ENCODE measurements around the gene DPP10. TPM values are rescaled to one million over a fixed set of nuclear protein-coding genes. Genes with fewer than 3 reads are reported as not detected.

DPP10 gene
- total RNA-seq (1 to 10 TPM in 1 of 2 donors, under 1 TPM in 1; 0.34 to 5.0 TPM), polyA plus RNA-seq (under 1 TPM; 0.08 to 0.20 TPM)
- long read RNA-seq, donor 1, partial matches to known transcripts: 0 of 2 reads
- long read RNA-seq, donor 1, other reads (novel, unspliced or antisense): 0 of 2 reads
- long read RNA-seq, donor 2: 0 reads
- long read RNA-seq, donor 3: 0 reads
- long read RNA-seq, donor 4, partial matches to known transcripts: 0 of 1 reads
- long read RNA-seq, donor 4, other reads (novel, unspliced or antisense): 0 of 1 reads
- long read RNA-seq, donor 5, partial matches to known transcripts: 0 of 1 reads
- long read RNA-seq, donor 5, other reads (novel, unspliced or antisense): 0 of 1 reads

DNA sequence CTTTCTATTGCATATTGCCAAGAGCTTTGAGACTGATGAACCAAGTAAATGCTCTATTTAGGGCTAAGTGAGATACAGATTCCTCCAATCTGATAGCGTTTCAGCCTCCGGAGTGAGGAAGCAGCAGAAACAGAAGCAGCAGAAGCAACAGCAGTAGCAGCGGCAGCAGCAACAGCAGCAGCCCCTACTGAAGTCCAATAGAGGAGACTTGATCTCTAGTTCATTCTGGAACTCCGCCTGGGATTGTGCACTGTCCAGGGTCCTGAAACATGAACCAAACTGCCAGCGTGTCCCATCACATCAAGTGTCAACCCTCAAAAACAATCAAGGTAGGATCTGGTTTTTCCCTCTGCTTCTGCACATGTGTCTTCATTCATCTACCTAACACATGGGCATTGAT, at the start of gene DPP10:
TSS of gene DPP10 (plus strand) at position 132 of the 400 bp plus-strand sequence.
- H3K4me1 ChIP-seq (ENCODE audit: control insufficient read depth in 5 of 5, insufficient read depth in 5 of 5, low read length in 5 of 5): peaks cover 0 to 3% (median 0%) of the 10 kb centered on the region in 5 donors
- H3K27ac ChIP-seq (ENCODE audit: low read depth in 1 of 2, low read length in 1 of 2): no peak within 1 kb of the TSS
- ATAC-seq (ENCODE audit: insufficient read depth, low FRiP score) (no peak), DNase-seq (peak; percentile 84 to 89 (median 85))
- WGBS, 2 donors: 8 to 10% methylated on average over 5 of the region's 5 CpGs
- H3K36me3 ChIP-seq (ENCODE audit: control insufficient read depth in 4 of 4, insufficient read depth in 4 of 4, low read length in 4 of 4): no peaks in the 10 kb centered on the region
- no peak within 1 kb of the TSS for H3K4me3 ChIP-seq
- H3K9me3 ChIP-seq (ENCODE audit: control insufficient read depth in 4 of 4, insufficient read depth in 3 of 4, low read length in 3 of 4): no peaks in the 10 kb centered on the region
- no peak within 1 kb of the TSS for H3K9ac ChIP-seq (ENCODE audit: insufficient read depth in 1 of 2, low read length in 2 of 2)
- no peaks in the 10 kb centered on the region for H3K27me3 ChIP-seq (ENCODE audit: control insufficient read depth in 3 of 3, insufficient read depth in 3 of 3, low read length in 2 of 3)
- TF ChIP-seq, protein P1, sequence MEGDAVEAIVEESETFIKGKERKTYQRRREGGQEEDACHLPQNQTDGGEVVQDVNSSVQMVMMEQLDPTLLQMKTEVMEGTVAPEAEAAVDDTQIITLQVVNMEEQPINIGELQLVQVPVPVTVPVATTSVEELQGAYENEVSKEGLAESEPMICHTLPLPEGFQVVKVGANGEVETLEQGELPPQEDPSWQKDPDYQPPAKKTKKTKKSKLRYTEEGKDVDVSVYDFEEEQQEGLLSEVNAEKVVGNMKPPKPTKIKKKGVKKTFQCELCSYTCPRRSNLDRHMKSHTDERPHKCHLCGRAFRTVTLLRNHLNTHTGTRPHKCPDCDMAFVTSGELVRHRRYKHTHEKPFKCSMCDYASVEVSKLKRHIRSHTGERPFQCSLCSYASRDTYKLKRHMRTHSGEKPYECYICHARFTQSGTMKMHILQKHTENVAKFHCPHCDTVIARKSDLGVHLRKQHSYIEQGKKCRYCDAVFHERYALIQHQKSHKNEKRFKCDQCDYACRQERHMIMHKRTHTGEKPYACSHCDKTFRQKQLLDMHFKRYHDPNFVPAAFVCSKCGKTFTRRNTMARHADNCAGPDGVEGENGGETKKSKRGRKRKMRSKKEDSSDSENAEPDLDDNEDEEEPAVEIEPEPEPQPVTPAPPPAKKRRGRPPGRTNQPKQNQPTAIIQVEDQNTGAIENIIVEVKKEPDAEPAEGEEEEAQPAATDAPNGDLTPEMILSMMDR (IDR thresholded peaks at IDR 0.05; ENCODE audit: control extremely low read depth, extremely low read depth): no peak

DNA sequence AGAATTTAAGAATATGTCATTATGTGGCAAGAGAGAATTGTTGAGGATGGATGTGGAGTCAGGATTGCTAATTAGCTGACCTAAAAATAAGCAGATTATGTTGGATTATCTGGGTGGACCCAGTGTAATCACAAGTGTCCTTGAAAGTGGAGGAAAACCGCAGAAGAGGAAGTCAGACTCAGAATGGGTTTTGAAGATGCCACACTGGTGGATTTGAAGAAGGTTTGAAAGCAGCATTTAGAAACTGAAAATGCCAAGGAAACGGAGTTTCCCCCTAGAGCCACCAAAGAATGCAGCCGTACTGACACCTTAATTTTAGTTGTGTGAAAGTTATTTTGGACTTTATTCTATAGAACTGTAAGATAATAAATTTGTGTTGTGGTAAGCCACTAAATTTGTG, 41.6 kb upstream of the DPP10 start:
- Histone ChIP-seq H3K9ac (ENCODE audit: insufficient read depth in 1 of 2, low read length in 2 of 2) (no peak overlapping the region), H3K4me1 (ENCODE audit: control insufficient read depth in 5 of 5, insufficient read depth in 5 of 5, low read length in 5 of 5) (peaks cover 0 to 35% (median 8%) of the 10 kb centered on the region in 5 donors), H3K4me3 (no peak overlapping the region), H3K9me3 (ENCODE audit: control insufficient read depth in 4 of 4, insufficient read depth in 3 of 4, low read length in 3 of 4) (no peaks in the 10 kb centered on the region), H3K27me3 (ENCODE audit: control insufficient read depth in 3 of 3, insufficient read depth in 3 of 3, low read length in 2 of 3) (no peaks in the 10 kb centered on the region), H3K36me3 (ENCODE audit: control insufficient read depth in 4 of 4, insufficient read depth in 4 of 4, low read length in 4 of 4) (no peaks in the 10 kb centered on the region), H3K27ac (ENCODE audit: low read depth in 1 of 2, low read length in 1 of 2) (no peak overlapping the region)
- DNase-seq (no peak), ATAC-seq (ENCODE audit: insufficient read depth, low FRiP score) (no peak)
- WGBS, 2 donors: 65 to 77% methylated on average over 3 of the region's 3 CpGs
- TF ChIP-seq, protein P1 (IDR thresholded peaks at IDR 0.05; ENCODE audit: control extremely low read depth, extremely low read depth): no peak

DNA sequence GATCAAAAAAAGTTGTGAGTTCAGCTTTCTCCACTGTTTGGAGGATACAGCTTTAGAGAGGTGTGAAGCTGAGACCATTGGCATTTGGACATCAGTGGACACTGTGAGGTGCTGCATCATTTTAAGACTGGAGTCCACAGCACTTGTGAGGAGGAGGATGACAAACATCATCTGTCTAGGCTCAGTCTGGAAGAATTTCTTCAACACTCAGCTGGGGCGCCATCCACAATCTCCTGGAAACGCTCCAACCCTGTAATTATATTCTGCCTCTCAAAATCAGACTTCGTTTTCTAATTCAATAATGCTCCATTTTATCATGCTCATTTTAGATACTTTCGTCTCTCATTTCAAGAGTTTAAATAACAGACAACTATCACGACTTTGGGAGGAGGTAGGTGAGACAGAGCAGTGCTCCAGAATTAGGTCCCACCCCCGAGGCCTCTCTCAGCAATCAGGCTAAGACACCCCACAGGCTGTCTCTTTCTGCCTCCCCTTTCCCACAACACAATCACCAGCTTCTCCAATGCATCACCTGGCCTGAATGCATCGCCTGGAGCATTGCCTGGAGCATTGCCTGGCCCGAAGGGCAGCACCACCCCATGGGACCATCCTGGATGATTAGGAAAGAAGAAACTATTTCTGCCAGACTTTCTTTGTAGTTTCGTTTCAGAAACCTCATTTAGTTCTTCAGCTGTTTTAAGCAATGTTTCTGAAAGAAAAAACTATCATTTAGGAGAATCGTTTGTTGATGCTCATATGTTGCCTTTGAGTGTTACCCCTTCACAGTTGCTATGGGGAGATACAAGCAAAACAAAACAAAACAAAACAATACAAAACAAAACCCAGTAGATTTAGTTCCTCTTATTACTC, 37.0 kb upstream of the DPP10 start:
- ATAC-seq (ENCODE audit: insufficient read depth, low FRiP score) (no peak), DNase-seq (peak; percentile 57 to 91 (median 85))
- Histone ChIP-seq H3K36me3 (ENCODE audit: control insufficient read depth in 4 of 4, insufficient read depth in 4 of 4, low read length in 4 of 4) (no peaks in the 10 kb centered on the region), H3K4me1 (ENCODE audit: control insufficient read depth in 5 of 5, insufficient read depth in 5 of 5, low read length in 5 of 5) (peaks cover 0 to 28% (median 3%) of the 10 kb centered on the region in 5 donors), H3K27me3 (ENCODE audit: control insufficient read depth in 3 of 3, insufficient read depth in 3 of 3, low read length in 2 of 3) (no peaks in the 10 kb centered on the region), H3K9me3 (ENCODE audit: control insufficient read depth in 4 of 4, insufficient read depth in 3 of 4, low read length in 3 of 4) (peaks cover 0 to 5% (median 0%) of the 10 kb centered on the region in 4 donors), H3K9ac (ENCODE audit: insufficient read depth in 1 of 2, low read length in 2 of 2) (no peak overlapping the region), H3K27ac (ENCODE audit: low read depth in 1 of 2, low read length in 1 of 2) (no peak overlapping the region), H3K4me3 (no peak overlapping the region)
- 64 to 70% methylated on average over 10 of the region's 10 CpGs for WGBS, 2 donors
- TF ChIP-seq, protein P1 (IDR thresholded peaks at IDR 0.05; ENCODE audit: control extremely low read depth, extremely low read depth): no peak

Data from lung (tissue), 16 donors.